Measurements from ENCODE around the gene ARHGAP26.
"Not testable (repeated sequence)": the region's sequence is repeated elsewhere in the genome, so short reads cannot be mapped to it uniquely, and the experiment has no call there.

Gene ARHGAP26

GRCh38 chr5:143088702-143089101 lies 318.5 kb downstream of the ARHGAP26 start:
- DNase-seq (ENCODE audit: low spot score): not testable (repeated sequence)

GRCh38 chr5:143090044-143090443 lies 319.9 kb downstream of the ARHGAP26 start:
- DNase-seq (ENCODE audit: low spot score): not testable (repeated sequence)

GRCh38 chr5:143092711-143093451 lies 322.7 kb downstream of the ARHGAP26 start:
- not testable (repeated sequence) for DNase-seq (ENCODE audit: low spot score)

- DNase-seq (ENCODE audit: low spot score): no peak
Measured at GRCh38 chr5:143093452-143094086, 323.4 kb downstream of the ARHGAP26 start.

GRCh38 chr5:143094087-143094521 lies 323.9 kb downstream of the ARHGAP26 start:
- DNase-seq (ENCODE audit: low spot score): no peak

GRCh38 chr5:143094608-143095007 lies 324.4 kb downstream of the ARHGAP26 start:
- DNase-seq (ENCODE audit: low spot score): not testable (repeated sequence)

GRCh38 chr5:143101121-143101520 lies 330.9 kb downstream of the ARHGAP26 start:
- DNase-seq (ENCODE audit: low spot score): peak; percentile 8

GRCh38 chr5:143101725-143102386 lies 331.7 kb downstream of the ARHGAP26 start:
- no peak for DNase-seq (ENCODE audit: low spot score)

GRCh38 chr5:143102411-143102810 lies 332.2 kb downstream of the ARHGAP26 start:
- DNase-seq (ENCODE audit: low spot score): no peak

- no peak for DNase-seq (ENCODE audit: low spot score)
Measured at GRCh38 chr5:143105216-143105905, 335.2 kb downstream of the ARHGAP26 start.

GRCh38 chr5:143106174-143106573 lies 336.0 kb downstream of the ARHGAP26 start:
- no peak for DNase-seq (ENCODE audit: low spot score)

GRCh38 chr5:143108498-143109128 lies 338.4 kb downstream of the ARHGAP26 start:
- DNase-seq (ENCODE audit: low spot score): no peak

GRCh38 chr5:143110591-143110990 lies 340.4 kb downstream of the ARHGAP26 start:
- DNase-seq (ENCODE audit: low spot score): no peak

- no peak for DNase-seq (ENCODE audit: low spot score)
Measured at GRCh38 chr5:143111799-143112198, 341.6 kb downstream of the ARHGAP26 start.

- DNase-seq (ENCODE audit: low spot score): no peak
Measured at GRCh38 chr5:143113461-143113860, 343.3 kb downstream of the ARHGAP26 start.

GRCh38 chr5:143114481-143114880 lies 344.3 kb downstream of the ARHGAP26 start:
- no peak for DNase-seq (ENCODE audit: low spot score)

GRCh38 chr5:143115381-143115780 lies 345.2 kb downstream of the ARHGAP26 start:
- no peak for DNase-seq (ENCODE audit: low spot score)

- DNase-seq (ENCODE audit: low spot score): no peak
Measured at GRCh38 chr5:143116814-143117213, 346.6 kb downstream of the ARHGAP26 start.

- DNase-seq (ENCODE audit: low spot score): no peak
Measured at GRCh38 chr5:143117821-143118220, 347.6 kb downstream of the ARHGAP26 start.

- DNase-seq (ENCODE audit: low spot score): no peak
Measured at GRCh38 chr5:143118222-143118621, 348.0 kb downstream of the ARHGAP26 start.

- not testable (repeated sequence) for DNase-seq (ENCODE audit: low spot score)
Measured at GRCh38 chr5:143118818-143119217, 348.6 kb downstream of the ARHGAP26 start.

- DNase-seq (ENCODE audit: low spot score): no peak
Measured at GRCh38 chr5:143119291-143119769, 349.2 kb downstream of the ARHGAP26 start.
